ENCODE data around the gene TP53BP2. TPM values are rescaled to one million over a fixed set of nuclear protein-coding genes. Genes with fewer than 3 reads are reported as not detected.
"Not testable (repeated sequence)": the region's sequence is repeated elsewhere in the genome, so short reads cannot be mapped to it uniquely, and the experiment has no call there.

Gene TP53BP2
- total RNA-seq, 1 experiment from 2014 or later = 22.3 TPM

GRCh38 chr1:223750730-223751570 lies 94.8 kb downstream of the TP53BP2 start:
- Histone ChIP-seq H3K27me3 (no peaks in the 10 kb centered on the region), H3K36me3 (peaks cover 98% of the 10 kb centered on the region), H3K4me3 (no peak overlapping the region), H3K9me3 (no peaks in the 10 kb centered on the region)
- DNase-seq = no peak

GRCh38 chr1:223748773-223749733 lies 96.7 kb downstream of the TP53BP2 start:
- DNase-seq = no peak
- H3K27me3 ChIP-seq = no peaks in the 10 kb centered on the region
- peaks cover 90% of the 10 kb centered on the region for H3K36me3 ChIP-seq
- H3K4me3 ChIP-seq = no peak overlapping the region
- H3K9me3 ChIP-seq = no peaks in the 10 kb centered on the region

GRCh38 chr1:223748405-223748772 lies 97.4 kb downstream of the TP53BP2 start:
- Histone ChIP-seq H3K27me3 (no peaks in the 10 kb centered on the region), H3K9me3 (no peaks in the 10 kb centered on the region), H3K4me3 (no peak overlapping the region), H3K36me3 (peaks cover 90% of the 10 kb centered on the region)
- peak; percentile 38 for DNase-seq

GRCh38 chr1:223747838-223748335 lies 97.9 kb downstream of the TP53BP2 start:
- DNase-seq = peak; percentile 67
- H3K4me3 ChIP-seq = no peak overlapping the region

GRCh38 chr1:223745731-223746130 lies 100.0 kb downstream of the TP53BP2 start:
- H3K27me3 ChIP-seq = no peaks in the 10 kb centered on the region
- DNase-seq = peak; percentile 22
- no peaks in the 10 kb centered on the region for H3K9me3 ChIP-seq
- H3K36me3 ChIP-seq = peaks cover 79% of the 10 kb centered on the region
- H3K4me3 ChIP-seq = no peak overlapping the region

More at GRCh38 chr1:223747838-223748335, 97.9 kb downstream of the TP53BP2 start:
- Histone ChIP-seq H3K36me3 (peaks cover 90% of the 10 kb centered on the region), H3K27me3 (no peaks in the 10 kb centered on the region), H3K9me3 (no peaks in the 10 kb centered on the region)

GRCh38 chr1:223742856-223743517 lies 102.8 kb downstream of the TP53BP2 start:
- no peak for DNase-seq
- no peaks in the 10 kb centered on the region for H3K9me3 ChIP-seq
- peaks cover 74% of the 10 kb centered on the region for H3K36me3 ChIP-seq
- H3K27me3 ChIP-seq = no peaks in the 10 kb centered on the region
- no peak overlapping the region for H3K4me3 ChIP-seq

- no peaks in the 10 kb centered on the region for H3K9me3 ChIP-seq
- no peaks in the 10 kb centered on the region for H3K27me3 ChIP-seq
- no peak overlapping the region for H3K4me3 ChIP-seq
- DNase-seq = no peak
- H3K36me3 ChIP-seq = peaks cover 62% of the 10 kb centered on the region
These were observed 103.9 kb downstream of the TP53BP2 start for GRCh38 chr1:223741861-223742260.

GRCh38 chr1:223740038-223740736 lies 105.6 kb downstream of the TP53BP2 start:
- DNase-seq, H3K27me3 ChIP-seq, H3K4me3 ChIP-seq, H3K9me3 ChIP-seq: not testable (repeated sequence)
- H3K36me3 ChIP-seq = peaks cover 54% of the 10 kb centered on the region

- Histone ChIP-seq H3K27me3 (no peaks in the 10 kb centered on the region), H3K9me3 (no peaks in the 10 kb centered on the region), H3K4me3 (no peak overlapping the region), H3K36me3 (peaks cover 59% of the 10 kb centered on the region)
- no peak for DNase-seq
These were observed 106.2 kb downstream of the TP53BP2 start for GRCh38 chr1:223739366-223740037.

GRCh38 chr1:223738465-223739365 lies 107.0 kb downstream of the TP53BP2 start:
- Histone ChIP-seq H3K27me3 (no peaks in the 10 kb centered on the region), H3K36me3 (peaks cover 60% of the 10 kb centered on the region), H3K9me3 (no peaks in the 10 kb centered on the region), H3K4me3 (no peak overlapping the region)
- DNase-seq = no peak

GRCh38 chr1:223737342-223737741 lies 108.4 kb downstream of the TP53BP2 start:
- Histone ChIP-seq H3K9me3 (no peaks in the 10 kb centered on the region), H3K4me3 (no peak overlapping the region), H3K36me3 (peaks cover 64% of the 10 kb centered on the region), H3K27me3 (no peaks in the 10 kb centered on the region)
- no peak for DNase-seq

- H3K9me3 ChIP-seq, H3K27me3 ChIP-seq, DNase-seq, H3K4me3 ChIP-seq: not testable (repeated sequence)
- H3K36me3 ChIP-seq = peaks cover 63% of the 10 kb centered on the region
These were observed 109.1 kb downstream of the TP53BP2 start for GRCh38 chr1:223736638-223737037.

GRCh38 chr1:223733898-223734852 lies 111.6 kb downstream of the TP53BP2 start:
- DNase-seq = no peak
- H3K36me3 ChIP-seq = peaks cover 55% of the 10 kb centered on the region
- no peaks in the 10 kb centered on the region for H3K9me3 ChIP-seq
- no peaks in the 10 kb centered on the region for H3K27me3 ChIP-seq
- no peak overlapping the region for H3K4me3 ChIP-seq
